ENCODE measurements around the gene CAMKMT. TPM values are rescaled to one million over a fixed set of nuclear protein-coding genes. Genes with fewer than 3 reads are reported as not detected.

Gene CAMKMT
- total RNA-seq, 4 donors from 2014 or later: 9.8 to 33.0 (median 18.7) TPM

GRCh38 chr2:44807201-44808025 lies 445.7 kb downstream of the CAMKMT start:
- H3K27ac ChIP-seq: no peak overlapping the region
- no peaks in the 10 kb centered on the region for H3K9me3 ChIP-seq
- no peak for TF ChIP-seq POLR2A (IDR thresholded peaks at IDR 0.05)
- TF ChIP-seq, protein P1, sequence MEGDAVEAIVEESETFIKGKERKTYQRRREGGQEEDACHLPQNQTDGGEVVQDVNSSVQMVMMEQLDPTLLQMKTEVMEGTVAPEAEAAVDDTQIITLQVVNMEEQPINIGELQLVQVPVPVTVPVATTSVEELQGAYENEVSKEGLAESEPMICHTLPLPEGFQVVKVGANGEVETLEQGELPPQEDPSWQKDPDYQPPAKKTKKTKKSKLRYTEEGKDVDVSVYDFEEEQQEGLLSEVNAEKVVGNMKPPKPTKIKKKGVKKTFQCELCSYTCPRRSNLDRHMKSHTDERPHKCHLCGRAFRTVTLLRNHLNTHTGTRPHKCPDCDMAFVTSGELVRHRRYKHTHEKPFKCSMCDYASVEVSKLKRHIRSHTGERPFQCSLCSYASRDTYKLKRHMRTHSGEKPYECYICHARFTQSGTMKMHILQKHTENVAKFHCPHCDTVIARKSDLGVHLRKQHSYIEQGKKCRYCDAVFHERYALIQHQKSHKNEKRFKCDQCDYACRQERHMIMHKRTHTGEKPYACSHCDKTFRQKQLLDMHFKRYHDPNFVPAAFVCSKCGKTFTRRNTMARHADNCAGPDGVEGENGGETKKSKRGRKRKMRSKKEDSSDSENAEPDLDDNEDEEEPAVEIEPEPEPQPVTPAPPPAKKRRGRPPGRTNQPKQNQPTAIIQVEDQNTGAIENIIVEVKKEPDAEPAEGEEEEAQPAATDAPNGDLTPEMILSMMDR (IDR thresholded peaks at IDR 0.05): no peak
- peaks cover 0 to 5% (median 0%) of the 10 kb centered on the region in 4 donors for H3K4me1 ChIP-seq
- H3K4me3 ChIP-seq: no peak overlapping the region
- DNase-seq: no peak
- peaks cover 0 to 24% of the 10 kb centered on the region in 2 donors for H3K27me3 ChIP-seq
- no peaks in the 10 kb centered on the region for H3K36me3 ChIP-seq

DNA sequence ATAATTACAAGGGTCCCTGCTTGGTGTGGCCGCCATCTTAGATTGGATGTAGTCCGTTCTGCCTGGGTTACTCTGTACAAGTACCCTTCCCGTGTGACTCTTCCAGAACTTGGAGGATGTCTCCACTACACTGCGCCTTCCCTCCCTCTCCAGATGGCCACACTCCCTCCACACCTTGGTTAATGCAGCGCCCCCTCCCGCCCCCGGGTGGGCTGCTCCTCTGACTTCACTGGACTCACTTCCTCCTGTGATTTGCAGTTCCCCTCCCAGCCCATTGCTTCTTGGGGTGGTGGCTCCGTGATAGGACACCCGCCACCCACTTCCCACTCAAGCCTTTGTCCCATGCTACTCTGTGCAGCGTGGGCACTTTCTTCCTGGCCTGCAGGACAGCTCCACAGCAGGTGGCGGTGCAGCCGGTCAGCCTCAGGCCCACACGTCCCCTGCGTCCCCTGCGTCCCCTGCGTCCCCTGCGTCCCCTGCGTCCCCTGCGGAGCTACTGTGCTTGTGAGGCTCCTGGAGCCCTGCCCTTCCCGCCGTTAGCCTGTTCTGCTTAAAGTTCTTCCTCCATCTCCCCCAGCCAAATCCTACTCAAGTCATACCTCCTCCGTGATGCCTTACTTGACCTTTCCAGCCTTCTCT lies 449.3 kb downstream of the CAMKMT start:
- H3K9me3 ChIP-seq: no peaks in the 10 kb centered on the region
- TF ChIP-seq, protein P1 (IDR thresholded peaks at IDR 0.05): no peak
- no peak for TF ChIP-seq POLR2A (IDR thresholded peaks at IDR 0.05)

GRCh38 chr2:44813165-44813564 lies 451.4 kb downstream of the CAMKMT start:
- no peak for TF ChIP-seq POLR2A (IDR thresholded peaks at IDR 0.05)
- TF ChIP-seq, protein P1 (IDR thresholded peaks at IDR 0.05): no peak
- Histone ChIP-seq H3K27ac (no peak overlapping the region), H3K27me3 (no peaks in the 10 kb centered on the region), H3K4me1 (no peaks in the 10 kb centered on the region), H3K36me3 (no peaks in the 10 kb centered on the region), H3K9me3 (no peaks in the 10 kb centered on the region), H3K4me3 (no peak overlapping the region)
- DNase-seq: no peak

More for the DNA sequence above, 449.3 kb downstream of the CAMKMT start:
- H3K36me3 ChIP-seq: no peaks in the 10 kb centered on the region
- no peak overlapping the region for H3K27ac ChIP-seq
- H3K4me1 ChIP-seq: no peaks in the 10 kb centered on the region
- peaks cover 0 to 7% of the 10 kb centered on the region in 2 donors for H3K27me3 ChIP-seq
- no peak overlapping the region for H3K4me3 ChIP-seq
- no peak for DNase-seq

- Histone ChIP-seq H3K27me3 (no peaks in the 10 kb centered on the region), H3K36me3 (no peaks in the 10 kb centered on the region), H3K4me1 (no peaks in the 10 kb centered on the region), H3K27ac (no peak overlapping the region), H3K9me3 (no peaks in the 10 kb centered on the region), H3K4me3 (no peak overlapping the region)
- TF ChIP-seq POLR2A (IDR thresholded peaks at IDR 0.05): no peak
- TF ChIP-seq, protein P1 (IDR thresholded peaks at IDR 0.05): no peak
- DNase-seq: no peak
These were observed 451.9 kb downstream of the CAMKMT start for GRCh38 chr2:44813658-44814057.

GRCh38 chr2:44817256-44817655 lies 455.5 kb downstream of the CAMKMT start:
- no peak for DNase-seq
- Histone ChIP-seq H3K27ac (no peak overlapping the region), H3K4me1 (no peaks in the 10 kb centered on the region), H3K4me3 (no peak overlapping the region), H3K9me3 (no peaks in the 10 kb centered on the region), H3K36me3 (no peaks in the 10 kb centered on the region), H3K27me3 (no peaks in the 10 kb centered on the region)
- TF ChIP-seq, protein P1 (IDR thresholded peaks at IDR 0.05): no peak
- TF ChIP-seq POLR2A (IDR thresholded peaks at IDR 0.05): no peak

All from Peyer's patch (tissue), 4 donors.